WI38 (cell line): Measurements from ENCODE around the gene SYPL2.

Experiments
- H3K4me3 ChIP-seq: 2 replicates; pipeline ENCODE4 v1.5.1; 2011; ENCODE audit warnings: low read depth, mild to moderate bottlenecking, control low read depth, low read length
- TF ChIP-seq, protein P1 (sequence below): IDR thresholded peaks from 2 replicates; pipeline ENCODE4 v1.5.1; 2012; ENCODE audit warnings: low read depth, mild to moderate bottlenecking, control low read depth, low read length

SYPL2 gene

DNA sequence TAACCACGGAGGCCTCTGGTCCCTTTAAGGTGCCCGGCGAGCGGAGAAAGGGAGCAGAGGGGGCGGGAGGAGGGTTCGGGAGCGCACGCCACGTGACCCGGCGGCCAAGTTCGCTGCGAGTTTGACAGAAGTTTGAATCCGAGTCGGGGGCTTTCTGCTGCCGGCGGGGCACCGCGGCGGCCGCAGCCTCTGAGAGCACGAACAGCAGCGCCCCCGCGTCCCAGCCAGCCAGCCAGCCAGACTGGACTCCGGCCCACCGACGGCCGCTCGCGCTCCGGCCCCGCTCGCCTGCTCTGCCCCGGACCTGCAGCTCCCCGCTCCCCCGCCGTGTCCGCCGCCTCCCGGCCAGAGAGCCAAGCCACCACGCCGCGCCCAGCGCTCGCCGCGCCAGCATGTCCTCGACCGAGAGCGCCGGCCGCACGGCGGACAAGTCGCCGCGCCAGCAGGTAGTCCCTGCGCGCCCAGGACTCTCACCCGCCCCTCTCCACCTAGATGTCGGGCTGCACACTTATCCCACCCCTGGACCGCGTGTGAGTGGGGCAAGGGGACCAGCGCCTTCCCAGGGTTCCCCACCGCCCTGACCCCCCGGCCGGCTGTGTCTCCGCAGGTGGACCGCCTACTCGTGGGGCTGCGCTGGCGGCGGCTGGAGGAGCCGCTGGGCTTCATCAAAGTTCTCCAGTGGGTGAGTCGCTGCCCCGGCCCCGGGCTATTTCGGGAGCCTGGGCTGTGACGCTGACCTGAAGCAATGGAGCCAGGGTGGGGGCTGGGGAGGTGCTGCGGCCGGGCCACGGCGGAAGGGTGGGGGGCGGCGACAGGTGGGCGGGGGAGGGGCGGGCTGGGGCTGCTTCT is at the start of gene SYPL2:
SYPL2 (plus strand) TSS at position 95 of the 849 bp plus-strand sequence; CDS start at position 393, 298 bp downstream.
- TF ChIP-seq, protein P1, sequence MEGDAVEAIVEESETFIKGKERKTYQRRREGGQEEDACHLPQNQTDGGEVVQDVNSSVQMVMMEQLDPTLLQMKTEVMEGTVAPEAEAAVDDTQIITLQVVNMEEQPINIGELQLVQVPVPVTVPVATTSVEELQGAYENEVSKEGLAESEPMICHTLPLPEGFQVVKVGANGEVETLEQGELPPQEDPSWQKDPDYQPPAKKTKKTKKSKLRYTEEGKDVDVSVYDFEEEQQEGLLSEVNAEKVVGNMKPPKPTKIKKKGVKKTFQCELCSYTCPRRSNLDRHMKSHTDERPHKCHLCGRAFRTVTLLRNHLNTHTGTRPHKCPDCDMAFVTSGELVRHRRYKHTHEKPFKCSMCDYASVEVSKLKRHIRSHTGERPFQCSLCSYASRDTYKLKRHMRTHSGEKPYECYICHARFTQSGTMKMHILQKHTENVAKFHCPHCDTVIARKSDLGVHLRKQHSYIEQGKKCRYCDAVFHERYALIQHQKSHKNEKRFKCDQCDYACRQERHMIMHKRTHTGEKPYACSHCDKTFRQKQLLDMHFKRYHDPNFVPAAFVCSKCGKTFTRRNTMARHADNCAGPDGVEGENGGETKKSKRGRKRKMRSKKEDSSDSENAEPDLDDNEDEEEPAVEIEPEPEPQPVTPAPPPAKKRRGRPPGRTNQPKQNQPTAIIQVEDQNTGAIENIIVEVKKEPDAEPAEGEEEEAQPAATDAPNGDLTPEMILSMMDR = no peak
- H3K4me3 ChIP-seq = peak within 1 kb of the TSS; percentile 55

DNA sequence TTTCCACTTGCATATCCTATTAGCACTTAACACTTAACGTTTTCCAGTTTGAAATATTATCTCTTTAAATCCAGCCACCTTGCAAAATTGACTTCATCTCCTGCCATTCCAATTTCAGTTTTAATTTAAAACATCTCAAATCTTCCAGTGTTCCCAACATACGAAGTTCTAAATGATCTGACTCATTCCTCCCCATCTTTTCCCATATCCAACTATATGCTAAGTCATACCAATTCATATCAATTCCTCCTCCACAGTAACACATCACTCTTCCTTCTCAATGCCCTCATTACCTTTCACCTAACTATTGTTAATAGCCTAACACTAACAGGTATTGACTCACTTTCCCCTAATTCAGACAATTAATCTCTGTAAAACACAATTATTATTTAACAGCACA is 42.8 kb upstream of the SYPL2 start:
- TF ChIP-seq, protein P1 = no peak
- no peak overlapping the region for H3K4me3 ChIP-seq

DNA sequence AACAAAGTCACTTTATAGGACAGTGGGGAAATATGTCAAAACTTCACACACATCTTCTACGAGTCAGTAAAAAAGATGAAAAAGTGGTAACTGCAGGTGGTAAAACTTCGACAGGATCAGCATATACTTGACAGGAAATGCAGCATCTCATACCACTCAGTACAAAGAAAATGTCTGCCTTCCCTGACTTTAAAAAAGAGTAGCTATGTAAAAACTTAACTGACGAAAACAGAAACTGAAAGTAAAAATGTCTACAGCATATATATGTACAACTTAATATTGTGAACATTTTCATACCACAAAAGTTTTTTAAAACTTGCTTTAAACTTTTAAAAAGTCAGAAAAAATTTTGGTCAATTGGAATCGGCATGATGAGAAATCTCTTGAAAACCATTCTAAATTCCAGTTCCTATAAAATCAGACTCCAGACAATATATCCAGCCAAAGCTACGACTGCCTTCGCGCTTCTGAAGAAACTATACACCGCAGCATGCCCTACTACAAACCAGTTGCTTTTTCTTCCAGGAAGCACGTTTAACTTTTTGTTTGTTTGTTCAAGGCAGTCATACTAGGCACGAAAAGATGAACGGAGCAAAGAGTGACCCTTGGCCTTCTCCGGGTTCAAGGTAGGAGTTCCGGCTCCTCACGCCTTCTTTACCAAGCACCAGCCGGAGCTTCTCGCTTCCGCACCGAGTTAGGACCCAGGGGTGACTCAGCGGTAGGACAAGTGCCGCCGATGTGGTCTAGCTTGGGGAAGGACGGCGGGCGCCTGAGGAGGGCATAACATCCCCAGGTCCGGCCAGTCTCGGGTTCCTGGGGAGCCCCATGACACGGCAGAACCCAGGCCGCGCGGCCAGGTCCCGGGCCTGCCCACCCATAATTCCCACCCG is 40.7 kb upstream of the SYPL2 start:
- TF ChIP-seq, protein P1 = no peak
- H3K4me3 ChIP-seq = peak overlapping the region; percentile 84

DNA sequence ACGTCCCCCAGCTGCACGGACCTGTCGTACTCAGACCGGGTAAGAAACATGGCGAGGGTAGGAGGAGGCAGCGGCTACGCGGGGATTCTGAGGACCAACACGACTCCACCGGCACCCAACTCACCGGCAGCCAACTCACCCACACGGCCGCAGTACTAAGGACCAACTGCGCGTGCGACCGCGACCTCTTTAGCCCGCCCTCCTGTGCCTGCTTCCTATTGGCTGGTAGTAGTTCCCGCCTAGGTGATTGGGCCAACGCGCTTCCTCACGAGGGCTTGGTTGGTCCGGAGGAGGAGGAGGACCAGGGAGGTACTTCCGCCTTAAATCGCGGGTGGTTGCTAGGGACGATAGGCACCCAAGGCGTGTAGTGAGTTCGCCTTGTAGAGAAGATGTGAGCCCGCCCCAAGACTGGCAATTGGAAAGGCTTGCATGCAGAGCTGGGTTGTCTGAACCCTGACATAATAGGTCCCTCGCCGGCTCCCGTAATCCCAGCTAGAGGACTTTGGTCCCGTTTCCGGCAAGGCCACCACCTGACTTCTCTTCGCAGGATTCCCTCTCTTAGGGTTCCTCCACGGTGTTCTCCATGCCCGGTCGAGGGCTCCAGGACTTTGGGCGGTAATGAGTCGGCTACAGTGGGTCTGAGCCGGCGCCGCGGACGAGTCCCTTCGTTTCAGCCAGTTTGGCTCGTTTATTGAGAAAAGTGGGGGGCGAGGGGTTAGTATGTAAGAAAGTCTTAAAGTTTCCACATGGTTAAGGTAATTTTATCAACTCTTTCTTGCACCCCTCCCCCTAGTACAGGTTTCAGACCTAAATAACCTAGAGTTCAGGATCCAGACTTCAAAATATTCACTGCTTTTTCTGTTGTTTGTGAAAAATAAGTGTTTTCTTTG is 39.8 kb upstream of the SYPL2 start, which contains the start of gene PSMA5:
PSMA5 (minus strand) TSS at position 168 of the 890 bp plus-strand sequence; CDS start at position 50, 118 bp downstream.
- TF ChIP-seq, protein P1 = no peak
- peak within 1 kb of the TSS; percentile 84 for H3K4me3 ChIP-seq

DNA sequence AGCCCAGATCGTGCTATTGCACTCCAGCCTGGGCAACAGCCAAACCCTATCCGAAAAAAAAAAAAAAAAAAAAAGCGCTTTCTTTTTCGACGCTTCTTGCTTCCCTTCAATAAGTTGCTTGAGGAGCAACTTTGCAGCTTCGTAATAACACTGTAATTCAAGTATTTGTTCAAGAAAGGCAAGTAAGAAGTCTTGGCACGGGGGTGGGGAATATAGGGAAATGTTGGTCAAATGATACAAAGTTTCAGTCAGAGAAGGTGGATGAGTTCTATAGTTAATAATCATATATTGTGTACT is 39.2 kb upstream of the SYPL2 start:
- TF ChIP-seq, protein P1 = no peak
- peak overlapping the region; percentile 84 for H3K4me3 ChIP-seq

DNA sequence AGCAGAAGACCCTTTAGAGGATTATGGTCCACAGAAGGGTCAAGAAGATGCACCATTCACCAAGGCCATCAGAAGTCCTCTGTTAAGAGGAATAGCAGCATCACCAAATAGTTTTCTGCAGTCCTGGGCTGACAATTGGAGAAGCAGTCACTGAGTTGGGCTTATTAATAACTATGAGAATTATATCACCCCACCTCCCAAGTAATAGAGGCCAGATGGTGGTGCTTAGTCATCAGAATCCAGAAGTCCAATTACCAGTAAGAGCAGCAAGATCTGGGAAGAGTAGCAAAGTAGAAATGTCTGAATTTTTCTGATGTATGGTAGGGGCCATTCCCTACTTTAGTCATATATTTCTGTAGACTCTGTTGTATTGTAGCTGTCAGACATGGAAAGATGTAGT is 34.0 kb upstream of the SYPL2 start:
- TF ChIP-seq, protein P1 = no peak
- H3K4me3 ChIP-seq = no peak overlapping the region
